HG02938 (cell line): ENCODE measurements around the gene GPR108.
A peak's percentile ranks its signal among the peaks of the same experiment; 100 is the strongest.
"Not testable (repeated sequence)": the region's sequence is repeated elsewhere in the genome, so short reads cannot be mapped to it uniquely, and the experiment has no call there.

Experiments
- ATAC-seq: cut with Tn5 transposase; IDR thresholded peaks from one replicate; pipeline ENCODE4 v1.9.1; 2021; ENCODE audit warnings: mild to moderate bottlenecking, moderate library complexity; ENCODE audit not compliant: unreplicated experiment

GPR108 gene

GRCh38 chr19:6761053-6761676 is 23.8 kb upstream of the GPR108 start:
- no peak for ATAC-seq

DNA sequence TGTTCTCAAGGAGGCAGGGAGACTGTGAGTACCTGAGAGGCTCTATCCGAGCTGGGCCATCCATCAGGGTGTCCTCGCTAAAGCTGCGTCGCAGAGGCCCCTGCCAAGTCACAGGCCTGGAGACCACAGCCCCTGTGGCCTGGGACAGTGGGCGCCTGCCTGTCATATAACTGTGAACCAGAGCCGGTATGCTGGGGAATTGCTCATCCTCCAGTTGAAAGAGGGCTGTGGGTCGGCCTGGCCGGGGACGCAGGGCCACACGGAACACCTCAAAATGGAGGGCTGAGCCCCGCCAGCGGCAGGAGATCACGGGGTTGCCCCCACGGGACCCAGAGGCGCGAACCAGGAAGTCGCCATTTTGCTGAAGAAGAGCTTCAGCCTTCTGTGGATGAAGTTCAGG is 23.2 kb upstream of the GPR108 start:
- ATAC-seq: no peak

DNA sequence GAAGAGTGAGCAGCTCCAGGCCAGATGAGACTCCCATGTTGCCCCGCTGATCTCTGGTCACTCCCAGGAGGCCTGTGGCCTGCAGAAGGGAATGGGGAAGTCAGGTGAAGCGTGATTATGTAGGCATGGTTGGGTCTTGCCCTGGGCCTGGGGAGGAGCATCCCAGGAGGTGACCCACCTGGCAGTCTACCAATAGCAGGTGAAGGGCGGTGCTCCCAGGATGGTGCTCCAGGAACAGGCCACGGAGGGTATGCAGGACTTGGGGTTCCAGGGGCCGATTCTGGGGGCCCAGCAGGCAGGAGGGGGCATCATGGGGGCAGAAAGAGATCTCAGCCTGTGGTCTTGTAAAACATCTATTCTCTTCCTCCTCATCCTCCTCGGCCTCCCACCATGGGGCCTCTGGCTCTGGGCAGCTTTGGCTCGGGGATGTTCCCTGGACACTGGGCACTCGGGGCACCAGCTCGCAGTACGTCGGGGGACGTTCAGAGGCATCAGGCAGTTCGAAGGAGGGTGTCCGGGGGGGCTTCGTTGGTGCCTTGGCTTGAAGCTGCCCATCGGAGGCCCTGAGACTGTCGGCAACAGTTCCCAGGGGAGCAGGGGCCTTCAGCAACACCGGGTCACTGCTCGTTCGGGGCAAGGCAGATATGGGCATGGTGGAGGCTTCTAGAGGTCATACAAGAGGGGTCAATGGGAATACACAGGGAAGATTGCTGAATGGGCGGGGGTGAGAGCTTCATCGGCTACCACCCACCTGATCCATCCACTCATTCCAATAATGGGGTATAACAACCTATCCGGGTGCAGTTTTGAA is 17.5 kb upstream of the GPR108 start:
- no peak for ATAC-seq

- no peak for ATAC-seq
Observed at GRCh38 chr19:6754136-6754535, 16.8 kb upstream of the GPR108 start.

GRCh38 chr19:6753178-6754031 is 16.0 kb upstream of the GPR108 start:
- ATAC-seq: peak; percentile 61

GRCh38 chr19:6752256-6753177 is 15.1 kb upstream of the GPR108 start:
- ATAC-seq: no peak

GRCh38 chr19:6751189-6751588 is 13.8 kb upstream of the GPR108 start:
- no peak for ATAC-seq

DNA sequence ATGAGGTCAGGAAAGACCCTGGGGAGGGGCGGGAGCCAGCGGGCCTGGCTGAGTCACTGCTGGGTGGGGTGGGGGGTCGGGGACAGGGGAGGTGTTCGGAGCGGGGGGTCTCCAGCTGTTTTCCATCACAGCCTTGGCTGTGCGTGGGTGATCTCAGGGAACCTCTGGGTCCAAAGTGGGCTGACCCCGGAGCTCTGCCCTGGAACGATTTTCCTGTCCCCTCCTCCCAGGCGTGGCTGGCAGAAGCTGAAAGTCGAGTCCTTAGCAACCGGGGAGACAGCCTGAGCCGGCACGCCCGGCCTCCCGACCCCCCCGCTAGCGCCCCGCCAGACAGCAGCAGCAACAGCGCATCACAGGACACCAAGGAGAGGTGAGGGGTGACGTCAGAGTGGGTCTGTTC is 12.7 kb upstream of the GPR108 start:
- no peak for ATAC-seq

DNA sequence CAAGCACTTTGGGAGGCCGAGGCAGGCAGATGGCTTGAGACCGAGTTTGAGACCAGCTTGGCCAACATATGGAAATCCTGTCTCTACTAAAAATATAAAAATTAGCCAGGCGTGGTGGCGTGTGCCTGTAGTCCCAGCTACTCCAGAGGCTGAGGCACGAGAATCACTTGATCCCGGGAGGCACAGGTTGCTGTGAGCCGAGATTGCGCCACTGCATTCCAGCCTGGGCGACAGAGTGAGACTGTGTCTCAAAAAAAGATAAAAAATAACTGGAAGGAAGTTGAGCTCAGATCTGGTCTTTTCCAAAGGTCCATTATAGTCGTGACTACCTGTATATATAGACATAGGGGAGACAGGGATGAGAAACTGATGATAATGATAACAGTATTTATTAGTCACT is 11.2 kb upstream of the GPR108 start:
- ATAC-seq: not testable (repeated sequence)

- ATAC-seq: no peak
Observed at GRCh38 chr19:6745965-6746364, 8.6 kb upstream of the GPR108 start.

DNA sequence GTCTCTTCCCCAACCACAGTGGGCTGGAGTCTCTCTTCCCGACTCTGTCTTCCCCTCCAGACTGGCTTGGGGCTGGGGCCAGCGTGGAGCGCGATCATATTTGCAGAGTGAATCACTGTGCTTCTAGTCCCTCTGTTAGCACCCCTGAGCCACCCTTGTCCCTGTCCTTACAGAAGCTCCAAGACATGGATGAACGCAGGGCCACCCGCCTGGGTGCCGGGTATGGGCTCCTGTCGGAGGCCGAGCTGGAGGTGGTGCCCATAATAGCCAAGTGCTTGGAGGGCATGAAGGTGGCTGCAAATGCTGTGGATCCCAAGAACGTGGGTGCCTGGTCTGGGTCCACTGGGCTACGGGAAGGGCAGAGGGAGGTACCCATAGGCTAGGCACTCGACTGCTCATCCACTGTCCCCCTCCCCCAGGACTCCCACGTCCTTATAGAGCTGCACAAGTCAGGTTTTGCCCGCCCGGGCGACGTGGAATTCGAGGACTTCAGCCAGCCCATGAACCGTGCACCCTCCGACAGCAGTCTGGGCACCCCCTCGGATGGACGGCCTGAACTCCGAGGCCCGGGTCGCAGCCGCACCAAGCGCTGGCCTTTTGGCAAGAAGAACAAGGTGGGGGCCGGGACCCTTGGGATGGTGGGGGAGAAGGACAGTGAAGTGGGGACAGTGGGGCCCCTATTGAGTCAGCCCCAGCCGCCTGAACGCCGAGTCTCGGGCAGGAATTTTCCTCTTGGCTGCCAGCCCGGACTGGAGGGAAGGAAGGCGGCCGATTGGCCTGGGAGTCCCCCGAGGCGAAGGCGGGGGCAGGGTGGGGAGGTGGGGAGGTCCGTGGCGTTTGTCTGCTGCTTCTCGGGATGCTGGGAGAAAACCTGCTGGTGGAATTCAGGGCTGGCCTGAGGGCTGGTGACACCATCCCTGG is 7.3 kb upstream of the GPR108 start:
- no peak for ATAC-seq

DNA sequence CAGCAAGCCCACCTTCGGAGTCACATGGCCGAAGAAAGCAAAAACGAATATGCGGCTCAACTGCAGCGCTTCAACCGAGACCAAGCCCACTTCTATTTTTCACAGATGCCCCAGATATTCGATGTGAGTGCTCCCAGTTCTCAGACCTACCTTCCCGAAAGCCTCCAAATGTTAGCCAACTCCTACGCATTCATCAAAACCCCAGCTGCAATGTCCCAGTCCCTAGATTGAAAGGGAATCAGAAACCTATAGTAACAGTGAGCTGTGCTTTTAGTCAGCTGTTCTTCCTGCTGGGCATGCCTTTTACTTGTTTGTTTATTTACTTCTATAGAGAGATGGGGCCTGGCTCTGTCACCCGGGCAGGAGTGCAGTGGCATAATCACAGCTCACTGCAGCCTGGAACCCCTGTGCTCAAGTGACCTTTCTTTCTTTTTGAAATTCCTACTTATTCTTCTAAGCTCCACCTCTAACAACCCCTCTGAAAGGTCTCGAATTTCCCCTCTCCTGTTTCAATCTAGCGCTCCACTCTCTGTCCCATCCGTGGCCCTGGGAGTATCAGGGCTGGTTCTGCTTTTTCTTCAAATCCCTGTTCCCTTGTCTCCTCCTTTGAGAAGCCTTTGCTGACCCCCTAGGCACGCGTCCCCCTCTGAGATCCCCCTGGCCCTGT is 6.5 kb upstream of the GPR108 start:
- no peak for ATAC-seq

- ATAC-seq: no peak
Observed at GRCh38 chr19:6743066-6743465, 5.7 kb upstream of the GPR108 start.

- ATAC-seq: no peak
Observed at GRCh38 chr19:6740589-6741343, 3.4 kb upstream of the GPR108 start.

GRCh38 chr19:6739883-6740588 is 2.7 kb upstream of the GPR108 start:
- ATAC-seq: no peak

DNA sequence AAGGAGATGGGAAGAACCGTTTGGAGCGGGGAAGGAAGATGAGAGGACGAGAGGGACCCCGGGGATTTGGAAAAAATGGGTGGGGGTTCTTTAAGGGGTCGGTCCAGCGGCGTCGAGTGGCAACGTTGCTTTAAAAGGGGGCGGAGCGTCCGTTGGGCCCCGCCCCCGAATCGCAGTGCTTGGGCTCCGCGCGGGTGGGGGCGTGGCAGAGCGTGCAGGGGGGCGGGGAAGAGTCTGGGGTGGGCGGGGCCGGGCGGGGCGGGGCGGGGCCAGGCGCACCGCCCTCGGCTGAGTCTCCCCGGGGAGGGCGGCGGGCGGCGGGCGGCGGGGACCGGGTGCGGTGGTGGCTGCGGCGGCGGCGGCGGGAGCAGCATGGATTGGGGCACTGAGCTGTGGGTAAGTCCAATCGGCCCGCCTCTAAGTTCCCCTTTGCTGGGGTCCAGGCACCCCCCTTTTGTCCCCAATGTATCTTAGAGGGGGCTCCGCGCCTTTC is 2.1 kb upstream of the GPR108 start, which contains the start of gene TRIP10:
TSS of gene TRIP10 (plus strand) at position 291 of the 493 bp plus-strand sequence. CDS start at position 373, 82 bp downstream.
- no peak for ATAC-seq

- ATAC-seq: no peak
Observed at GRCh38 chr19:6738787-6739389, 1.5 kb upstream of the GPR108 start.
